Liver (tissue), 3 donors: Measurements from ENCODE around the gene UNC5B.

Experiments used
- CTCF ChIP-seq: fragments of 150-350 bp; IDR thresholded peaks from 2 replicates; pipeline ENCODE4 v1.5.1; 2017; ENCODE audit warnings: improper control_type of control experiment, low read depth, low read length; ENCODE audit not compliant: missing input control
- GABPA ChIP-seq, 2 donors: IDR thresholded peaks in 1 of 2; conservative IDR thresholded peaks in 1 of 2; 2 replicates each; pipeline ENCODE4 v1.6.1; 2016; ENCODE audit warnings: antibody characterized with exemption in 2 of 2, mild to moderate bottlenecking in 1 of 2, moderate library complexity in 1 of 2
- YY1 ChIP-seq: IDR thresholded peaks from 2 replicates; pipeline ENCODE4 v1.6.1; 2016; ENCODE audit warnings: antibody characterized with exemption, mild to moderate bottlenecking
- donor health status: healthy.
- donor health status: healthy.

DNA sequence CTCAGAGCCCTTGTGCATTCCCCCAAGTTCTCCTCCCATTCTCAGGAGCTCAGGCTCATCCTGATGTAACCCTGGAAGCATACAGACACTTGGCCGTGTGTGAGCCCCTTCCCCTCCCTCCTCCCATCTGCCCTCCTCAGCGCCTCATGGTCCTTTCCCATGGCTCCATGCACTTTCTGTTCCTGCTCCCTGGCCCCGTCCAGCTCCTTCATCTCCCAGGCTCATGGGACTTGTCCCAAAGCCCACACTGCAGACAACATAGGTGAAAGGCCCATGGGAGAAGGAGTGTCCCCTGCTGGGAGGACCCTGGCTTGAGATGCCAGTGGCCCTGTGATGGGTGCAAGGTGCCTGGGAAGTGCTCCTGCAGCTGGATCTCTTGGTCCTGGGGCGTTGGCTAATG, 82.5 kb downstream of the UNC5B start:
- no peak for TF ChIP-seq YY1
- no peak for TF ChIP-seq CTCF
- TF ChIP-seq GABPA (IDR thresholded peaks at IDR 0.05 in 1 of 2, conservative IDR thresholded peaks at IDR 0.05 in 1 of 2) = no peak
